NCI-H1436 treated with DMSO at 0.1 percent for 48 hours (cell line): ENCODE results near the gene PIGA.
"Not testable (repeated sequence)": the region's sequence is repeated elsewhere in the genome, so short reads cannot be mapped to it uniquely, and the experiment has no call there.

Experiments
- DNase-seq: peaks from one replicate; lab custom pipeline; 2025; lab: John Stamatoyannopoulos, UW

Gene PIGA

GRCh38 chrX:15319075-15319474 lies 16.2 kb downstream of the PIGA start:
- DNase-seq = no peak

GRCh38 chrX:15315509-15315908 lies 19.8 kb downstream of the PIGA start, which contains the start of gene ASB11:
ASB11 (minus strand) TSS chrX:15315640; CDS start chrX:15315605, 35 bp downstream.
- no peak for DNase-seq

GRCh38 chrX:15314472-15314871 lies 20.9 kb downstream of the PIGA start:
- no peak for DNase-seq

GRCh38 chrX:15311119-15311518 lies 24.2 kb downstream of the PIGA start:
- DNase-seq = no peak

GRCh38 chrX:15310117-15310516 lies 25.2 kb downstream of the PIGA start:
- peak; percentile 9 for DNase-seq

- not testable (repeated sequence) for DNase-seq
Measured at GRCh38 chrX:15305899-15306298, 29.4 kb downstream of the PIGA start.

- DNase-seq = no peak
Measured at GRCh38 chrX:15301924-15302323, 33.4 kb downstream of the PIGA start.

- DNase-seq = no peak
Measured at GRCh38 chrX:15299941-15300851, 35.1 kb downstream of the PIGA start.

- DNase-seq = no peak
Measured at GRCh38 chrX:15298780-15299179, 36.5 kb downstream of the PIGA start.

- DNase-seq = no peak
Measured at GRCh38 chrX:15298201-15298600, 37.1 kb downstream of the PIGA start.

- DNase-seq = no peak
Measured at GRCh38 chrX:15293451-15293850, 41.9 kb downstream of the PIGA start.

GRCh38 chrX:15292861-15293260 lies 42.5 kb downstream of the PIGA start:
- no peak for DNase-seq

GRCh38 chrX:15277604-15278003 lies 57.7 kb downstream of the PIGA start:
- no peak for DNase-seq

- DNase-seq = no peak
Measured at GRCh38 chrX:15274946-15275345, 60.4 kb downstream of the PIGA start.

GRCh38 chrX:15273275-15273674 lies 62.0 kb downstream of the PIGA start:
- not testable (repeated sequence) for DNase-seq

GRCh38 chrX:15271757-15272156 lies 63.6 kb downstream of the PIGA start:
- DNase-seq = no peak

- DNase-seq = no peak
Measured at GRCh38 chrX:15269618-15270521, 65.5 kb downstream of the PIGA start, which contains the start of gene ASB9. ASB9 (minus strand) TSS chrX:15270083; CDS start chrX:15269874, 209 bp downstream.
